Stimulated activated CD8-positive, alpha-beta memory T cell treated with anti-CD3 and anti-CD28 coated beads, Interleukin-7, amount 100 ng/mL, for 4 hours (primary cell): ENCODE data around the gene CNKSR3.
"Not testable (repeated sequence)": the region's sequence is repeated elsewhere in the genome, so short reads cannot be mapped to it uniquely, and the experiment has no call there.

Experiments used
- DNase-seq, 2 donors: peaks; one replicate each; pipeline ENCODE4 v3.0.0-alpha.2; 2020; ENCODE audit warnings: low read depth in 2 of 2

CNKSR3 gene

DNA sequence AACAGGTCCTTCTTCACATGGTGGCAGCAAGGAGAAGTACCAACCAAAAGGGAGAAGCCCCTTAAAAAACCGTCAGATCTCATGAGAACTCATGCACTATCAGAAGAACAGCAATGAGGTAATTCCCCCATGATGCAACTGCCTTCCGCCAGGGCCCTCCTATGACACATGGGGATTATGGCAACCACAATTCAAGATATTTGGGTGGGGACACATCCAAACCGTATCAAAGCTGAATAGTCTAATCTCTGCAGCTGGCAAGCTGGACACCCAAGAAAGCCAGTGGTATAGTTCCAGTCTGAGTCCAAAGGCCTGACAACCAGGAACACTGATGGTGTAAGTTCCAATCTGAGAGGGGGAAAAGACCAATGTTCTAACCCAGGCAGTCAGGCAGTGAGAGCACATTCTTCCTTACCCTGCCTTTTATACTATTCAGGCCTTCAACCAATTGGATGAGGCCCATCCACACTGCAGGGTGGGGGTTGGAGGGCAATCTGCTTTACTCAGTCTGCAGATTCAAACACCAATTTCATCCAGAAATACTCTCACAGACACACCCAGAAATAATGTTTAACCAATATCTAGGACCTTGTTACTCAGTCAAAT lies 17.9 kb upstream of the CNKSR3 start:
- DNase-seq: no peak

DNA sequence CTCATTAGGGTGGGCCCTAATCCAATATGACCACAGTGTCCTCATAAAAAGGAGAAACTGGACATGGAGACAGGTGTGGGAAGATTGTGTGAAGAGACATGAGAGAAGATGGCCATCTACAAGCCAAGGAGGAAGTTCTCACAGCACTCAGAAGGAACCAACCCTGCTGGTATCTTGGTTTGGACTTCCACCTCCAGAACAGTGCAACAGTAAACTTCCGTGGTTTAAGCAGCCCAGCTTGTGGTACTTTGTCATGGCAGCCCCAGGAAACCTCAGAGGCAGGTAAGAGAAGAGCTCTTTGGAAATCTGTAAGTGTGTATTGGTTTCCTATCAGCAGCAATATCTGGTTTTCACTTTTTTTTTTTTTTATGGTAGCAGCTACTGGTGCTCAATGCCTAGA lies 16.5 kb upstream of the CNKSR3 start:
- no peak for DNase-seq

DNA sequence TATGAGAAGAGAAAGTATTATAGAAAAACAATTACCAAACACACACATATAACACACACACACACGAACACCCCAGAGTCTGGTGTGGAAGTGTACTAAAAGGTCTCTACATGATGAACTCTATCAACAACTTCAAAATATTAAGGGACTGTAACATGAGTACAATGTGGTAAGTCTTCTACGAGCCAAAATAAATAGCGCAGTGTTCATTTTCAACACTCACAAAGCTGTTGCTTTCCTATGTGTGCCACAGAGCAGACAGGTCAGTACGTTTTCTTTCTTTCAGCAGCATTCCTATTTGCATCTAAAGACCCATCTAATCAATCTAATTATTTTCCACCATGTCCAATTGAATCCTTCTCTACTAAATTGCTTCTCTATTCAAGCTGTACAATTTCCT lies 12.1 kb upstream of the CNKSR3 start:
- DNase-seq: no peak

DNA sequence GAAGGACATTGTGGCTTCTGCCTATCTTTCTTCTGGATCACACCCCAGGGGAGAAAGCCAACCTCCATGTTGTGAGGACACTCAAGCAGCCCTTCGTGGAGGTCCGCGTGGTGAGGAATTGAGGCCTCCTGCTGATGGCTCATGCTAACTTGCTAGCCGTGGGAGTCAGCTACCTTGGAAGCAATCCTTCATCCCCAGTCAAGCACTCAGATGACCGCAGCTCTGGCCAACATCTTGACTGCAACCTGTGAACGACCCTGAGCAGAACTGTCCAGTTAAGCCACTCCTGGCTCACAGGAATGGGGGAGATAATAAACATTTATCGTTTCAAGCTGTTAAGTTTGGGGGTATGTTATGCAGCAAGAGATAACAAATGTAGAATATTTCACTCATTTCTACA lies 10.9 kb upstream of the CNKSR3 start:
- DNase-seq: no peak

DNA sequence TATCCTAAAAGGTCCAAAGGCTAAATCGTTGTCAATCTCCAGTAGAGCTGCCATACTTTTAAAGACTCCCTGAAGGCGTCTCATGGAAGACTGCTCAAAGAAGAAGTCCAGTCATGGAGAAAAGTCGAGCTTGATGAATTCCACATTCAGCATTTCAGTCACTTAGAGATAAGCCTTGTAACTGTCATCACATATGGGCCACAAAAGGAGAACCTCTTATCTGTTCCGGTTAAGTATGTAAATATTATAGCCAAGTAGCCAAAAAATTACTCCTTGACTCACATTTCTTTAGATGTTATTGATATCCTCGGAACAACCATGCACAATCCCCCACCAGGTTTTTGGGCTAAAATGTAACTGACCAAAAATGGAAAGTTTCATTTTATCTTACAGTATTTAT lies 9.8 kb upstream of the CNKSR3 start:
- no peak for DNase-seq

DNA sequence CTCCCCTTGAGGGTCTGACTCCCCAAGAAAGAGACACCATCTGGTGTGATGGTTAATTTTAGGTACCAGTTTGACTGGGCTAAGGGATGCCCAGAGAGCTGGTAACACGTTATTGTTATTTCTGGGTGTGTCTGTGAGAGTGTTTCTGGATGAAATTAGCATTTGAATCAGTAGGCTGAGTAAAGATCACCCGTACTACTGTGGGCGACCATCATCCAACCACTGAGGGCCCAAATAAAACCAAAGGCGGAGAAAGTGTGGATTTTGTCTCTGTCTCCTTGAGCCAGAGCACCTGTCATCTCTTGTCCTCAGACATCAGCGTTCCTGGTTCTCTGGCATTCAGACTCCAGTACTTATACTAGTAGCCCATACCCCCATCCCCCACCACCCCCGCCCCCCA lies 7.9 kb upstream of the CNKSR3 start:
- DNase-seq: no peak

DNA sequence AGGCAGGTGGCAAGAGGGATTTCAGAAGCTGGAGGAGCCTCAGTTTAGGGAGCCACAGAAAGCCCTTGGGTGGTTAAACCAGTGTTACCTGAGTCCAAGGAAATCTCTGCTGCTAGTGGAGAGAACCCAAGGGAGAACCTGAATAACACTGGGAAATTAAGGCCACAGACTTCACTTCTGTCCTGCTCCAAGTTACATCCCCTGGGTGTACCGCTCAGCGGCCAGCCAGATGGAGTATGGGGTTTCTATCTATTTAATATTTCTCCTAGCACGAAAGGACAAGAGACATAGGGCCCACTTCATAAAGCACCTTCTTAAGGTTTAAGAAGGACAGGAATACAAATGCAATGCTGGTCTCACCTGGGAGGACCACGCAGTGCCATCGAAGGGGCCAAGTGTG lies 5.8 kb upstream of the CNKSR3 start:
- DNase-seq: no peak

DNA sequence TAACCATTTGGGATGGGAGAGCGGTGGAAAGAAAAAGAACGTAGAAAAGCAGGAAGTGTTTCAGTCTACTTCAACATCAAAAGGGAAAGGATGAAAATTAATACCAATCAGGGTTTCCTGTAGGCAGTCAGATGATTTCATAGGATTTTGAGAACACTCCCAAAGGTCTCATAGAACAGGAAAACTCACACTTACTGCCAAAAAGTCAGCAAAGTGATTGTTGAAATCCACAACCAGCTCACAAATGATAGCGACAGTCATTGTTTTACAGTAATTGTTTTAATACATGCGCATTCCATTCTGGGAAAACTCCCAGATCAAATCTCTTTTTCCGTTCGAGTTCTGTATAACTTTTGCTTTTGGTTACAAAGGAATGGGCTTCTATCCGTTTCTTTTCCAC lies 5.3 kb upstream of the CNKSR3 start:
- no peak for DNase-seq

DNA sequence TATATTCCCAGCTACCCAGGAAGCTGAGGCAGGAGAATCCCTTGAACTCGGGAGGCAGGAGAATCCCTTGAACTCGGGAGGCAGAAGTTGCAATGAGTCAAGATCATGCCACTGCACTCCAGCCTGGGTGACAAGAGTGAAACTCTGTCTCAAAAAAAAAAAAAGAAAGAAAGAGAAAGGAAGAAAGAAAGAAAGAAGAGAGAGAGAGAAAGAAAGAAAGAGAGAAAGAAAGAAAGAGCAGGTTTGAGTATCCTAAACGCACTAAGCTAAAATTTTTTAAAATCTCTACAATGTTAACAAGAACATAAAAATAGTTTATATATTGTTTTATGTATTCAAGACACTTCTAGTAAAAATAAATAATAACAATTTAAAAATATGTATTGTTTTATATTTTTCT lies 4.6 kb upstream of the CNKSR3 start:
- DNase-seq: not testable (repeated sequence)

DNA sequence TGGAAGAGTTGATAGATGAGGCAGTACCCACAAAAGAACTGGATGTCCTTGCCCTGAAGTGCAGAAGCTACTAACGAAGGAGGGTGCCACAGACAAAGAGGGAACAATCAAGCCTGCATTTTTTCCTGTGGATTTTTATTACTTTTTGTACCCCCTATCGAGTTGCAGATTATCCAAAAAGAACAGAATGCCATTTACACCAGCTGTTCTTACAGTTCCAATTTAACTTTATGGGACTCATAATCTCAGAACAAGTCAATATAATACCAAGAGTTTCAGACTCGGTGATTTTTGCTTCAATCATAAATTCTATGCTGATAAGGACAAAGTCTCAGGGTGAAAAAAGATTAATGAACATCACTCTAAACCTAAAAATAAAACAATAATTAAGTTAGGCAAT lies 4.0 kb upstream of the CNKSR3 start:
- no peak for DNase-seq

DNA sequence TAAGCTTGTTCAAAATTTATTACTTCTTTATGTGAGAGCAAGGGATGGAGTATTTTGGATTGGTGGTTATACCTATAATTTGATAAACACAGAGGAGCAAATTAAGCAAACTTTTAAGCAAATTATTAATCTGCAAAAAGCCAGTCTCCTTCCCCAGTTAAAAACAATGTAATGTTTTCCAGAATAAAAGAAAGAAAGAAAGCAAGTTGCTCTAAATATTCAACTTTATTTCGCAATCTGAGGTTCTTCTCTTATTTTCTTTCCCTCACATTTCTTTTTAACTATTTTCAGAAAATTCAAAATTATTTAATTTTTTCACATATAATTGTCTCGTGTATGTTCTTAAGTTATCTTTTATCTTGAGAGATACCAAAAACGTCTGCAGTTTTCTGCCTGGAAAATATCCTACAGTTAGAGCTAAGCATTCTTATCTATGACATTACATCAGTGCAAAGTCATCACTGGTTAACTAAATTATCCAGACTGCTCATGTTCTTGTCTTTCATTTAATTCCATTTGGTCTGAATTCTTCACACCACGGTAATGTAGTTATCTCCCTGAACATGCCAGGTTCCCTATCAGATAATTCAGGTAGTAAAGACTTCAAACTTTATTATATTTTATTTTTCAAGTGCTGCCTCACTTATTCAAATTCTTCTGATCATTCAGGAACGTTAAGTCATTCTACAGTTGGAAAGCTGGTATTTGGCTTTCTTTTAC lies 3.3 kb upstream of the CNKSR3 start:
- no peak for DNase-seq

DNA sequence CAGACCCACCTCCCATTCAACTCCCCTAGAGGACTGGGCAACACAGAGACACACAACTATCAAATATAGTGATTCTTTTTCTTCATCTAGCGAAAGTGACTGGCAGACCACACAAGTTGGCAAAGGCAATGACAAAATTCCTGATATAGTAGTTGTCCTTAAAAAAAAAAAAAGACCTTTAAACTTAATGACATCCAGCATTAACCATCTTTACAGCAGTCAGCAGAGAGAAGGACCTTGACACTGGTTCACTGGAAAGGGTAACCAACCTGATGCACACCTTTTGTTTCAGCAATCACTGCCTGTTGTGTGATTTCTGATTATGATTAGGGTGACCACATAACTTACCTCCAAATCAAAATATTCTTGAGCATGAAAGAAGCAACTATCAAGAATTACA lies 1.7 kb upstream of the CNKSR3 start:
- no peak for DNase-seq

DNA sequence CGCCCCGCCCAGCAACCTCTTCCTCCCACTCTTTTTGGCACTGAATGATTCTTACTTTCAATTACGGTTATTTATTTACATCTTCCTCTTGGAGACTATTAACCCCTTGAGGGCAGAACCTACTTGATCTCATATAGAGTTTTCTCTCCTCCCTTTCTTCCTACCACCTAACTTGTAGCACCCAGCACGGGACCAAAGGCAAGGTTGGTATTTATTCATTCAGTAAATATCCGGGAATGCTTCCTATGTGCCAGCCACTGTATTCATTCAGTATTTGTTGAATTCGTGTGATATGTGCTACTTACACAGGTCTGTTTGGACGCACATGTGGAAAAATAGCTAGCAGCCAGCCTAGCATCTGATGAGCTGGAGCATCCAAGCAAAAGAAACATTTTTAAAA lies 1.3 kb upstream of the CNKSR3 start:
- DNase-seq: no peak

DNA sequence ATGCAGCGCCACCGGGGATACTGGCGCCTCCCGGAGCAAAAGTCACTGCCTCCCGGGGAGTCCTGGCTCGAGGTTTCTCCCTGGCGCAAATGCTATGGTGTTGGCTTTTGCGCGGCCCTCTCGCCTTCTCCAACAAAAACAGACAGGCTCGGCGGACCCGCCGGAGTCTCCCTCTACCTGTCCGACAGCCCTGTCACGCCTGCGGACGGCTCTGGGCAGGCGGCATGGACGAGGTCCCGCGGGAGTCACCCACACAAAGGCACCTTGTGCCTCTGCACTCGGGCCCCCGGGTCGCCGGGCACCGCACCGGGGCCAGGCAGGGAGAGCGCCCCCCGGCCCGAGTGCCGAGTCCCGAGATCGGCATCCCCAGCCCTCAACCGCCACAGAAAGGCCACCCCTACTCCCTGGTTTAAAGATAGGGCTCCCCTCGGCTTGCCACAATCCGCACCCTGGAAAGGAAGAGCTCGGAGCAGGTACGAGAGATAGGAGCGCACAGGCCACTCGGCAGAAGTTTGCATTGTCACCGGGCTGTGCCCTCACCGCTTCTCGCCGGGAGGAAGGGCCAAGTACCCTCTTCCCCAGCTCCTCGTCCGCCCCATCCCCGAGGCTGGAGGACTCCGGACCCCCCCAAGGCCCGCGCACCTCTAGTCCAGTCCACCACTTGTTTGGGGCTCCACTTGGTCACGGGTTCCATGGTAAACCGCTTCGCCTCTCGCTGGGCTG lies 903 bp downstream of the CNKSR3 start:
- no peak for DNase-seq

DNA sequence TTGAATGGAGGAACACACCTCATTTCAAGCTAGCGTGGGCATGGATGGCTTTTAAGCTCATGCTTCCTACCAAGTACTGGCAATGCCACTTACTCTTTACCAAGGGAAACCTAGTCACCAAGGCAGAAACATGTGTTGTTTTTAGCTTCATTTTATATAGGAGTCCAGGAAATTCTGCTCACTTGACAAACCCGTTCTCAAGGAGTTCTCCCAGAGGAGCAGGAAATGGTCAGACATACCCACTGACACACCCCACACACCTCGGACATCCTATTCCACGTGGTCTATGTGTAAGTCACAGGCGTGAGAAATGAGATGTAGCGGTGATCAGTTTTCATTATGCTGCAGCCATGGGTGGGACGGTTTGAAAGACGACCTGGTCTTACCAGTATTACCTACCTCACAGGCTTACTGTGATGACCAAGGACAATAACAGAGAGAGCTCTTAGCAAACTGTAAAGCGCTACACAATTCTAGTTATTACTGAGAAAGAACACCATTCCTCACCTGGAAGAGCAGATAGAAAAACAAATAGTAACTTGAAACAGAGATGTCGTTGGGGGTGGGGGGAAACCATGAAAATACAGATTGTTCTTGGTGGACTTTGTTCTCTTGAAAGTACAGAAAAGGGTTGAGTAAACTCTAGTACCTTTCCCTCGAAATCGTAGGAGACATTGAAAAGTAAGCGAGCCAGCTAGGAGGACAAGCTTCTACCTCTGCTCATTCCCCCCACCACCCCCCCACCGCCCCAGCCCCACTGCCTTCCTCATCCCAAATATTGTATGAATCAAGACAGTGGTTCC lies 1.7 kb downstream of the CNKSR3 start:
- DNase-seq: no peak

DNA sequence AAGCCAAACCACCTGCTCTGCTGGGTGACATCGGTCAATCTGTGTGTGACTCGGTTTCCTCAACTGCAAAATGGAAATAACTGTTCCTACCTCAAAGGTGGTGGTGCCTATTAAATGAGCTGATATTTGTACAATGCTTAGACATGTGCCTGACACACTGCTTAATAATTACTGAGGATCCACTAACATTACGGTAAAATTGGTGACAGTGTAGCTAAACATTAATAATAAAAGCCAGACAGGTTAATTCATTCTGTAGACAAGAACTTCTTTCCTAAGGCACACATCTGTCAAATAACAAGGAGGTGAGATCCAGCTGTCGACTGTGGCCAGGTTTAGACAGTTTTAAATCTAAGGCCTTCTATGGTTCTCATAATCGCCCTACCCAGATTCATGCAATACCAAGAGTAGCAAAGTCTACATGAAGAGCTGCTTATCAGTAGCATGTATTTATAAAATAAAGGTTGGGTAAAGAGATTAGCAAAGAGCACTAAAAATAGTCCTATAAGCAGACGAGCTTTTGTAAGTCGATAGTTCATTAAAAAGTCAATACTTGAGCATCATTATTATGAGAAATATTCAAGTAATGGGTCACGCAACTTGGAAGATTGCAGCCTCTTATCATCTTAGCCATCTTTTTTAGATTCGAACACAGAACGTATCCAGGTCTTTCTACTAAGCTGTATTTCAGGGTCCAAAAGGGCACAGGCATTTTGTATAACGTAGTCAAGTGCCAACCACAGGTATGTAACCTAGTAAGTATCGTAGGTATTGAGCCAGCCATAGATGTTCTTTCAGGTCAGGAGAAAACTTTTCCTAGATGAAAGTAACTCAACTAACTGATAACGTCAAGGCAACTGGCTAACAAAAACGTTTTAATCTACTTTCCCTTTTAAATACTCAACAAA lies 3.2 kb downstream of the CNKSR3 start:
- DNase-seq: no peak

DNA sequence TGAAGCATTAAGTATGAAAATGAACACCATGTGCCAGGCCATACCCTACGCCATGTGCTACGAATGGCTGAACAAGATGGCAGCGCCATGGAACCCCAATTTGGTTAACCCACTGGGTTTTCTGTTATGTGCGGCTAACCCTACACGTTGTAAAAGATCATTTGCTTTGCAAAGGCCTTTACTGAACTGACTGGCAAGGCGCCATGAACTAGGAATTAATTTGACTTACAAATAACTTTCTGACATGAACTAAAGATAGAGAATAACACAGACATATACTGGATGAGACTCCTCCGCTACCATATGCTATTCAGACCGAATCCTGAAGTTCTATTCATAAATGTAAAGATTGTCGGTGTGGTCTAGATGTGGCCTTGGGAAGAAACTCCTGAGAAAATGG lies 3.9 kb downstream of the CNKSR3 start:
- no peak for DNase-seq

DNA sequence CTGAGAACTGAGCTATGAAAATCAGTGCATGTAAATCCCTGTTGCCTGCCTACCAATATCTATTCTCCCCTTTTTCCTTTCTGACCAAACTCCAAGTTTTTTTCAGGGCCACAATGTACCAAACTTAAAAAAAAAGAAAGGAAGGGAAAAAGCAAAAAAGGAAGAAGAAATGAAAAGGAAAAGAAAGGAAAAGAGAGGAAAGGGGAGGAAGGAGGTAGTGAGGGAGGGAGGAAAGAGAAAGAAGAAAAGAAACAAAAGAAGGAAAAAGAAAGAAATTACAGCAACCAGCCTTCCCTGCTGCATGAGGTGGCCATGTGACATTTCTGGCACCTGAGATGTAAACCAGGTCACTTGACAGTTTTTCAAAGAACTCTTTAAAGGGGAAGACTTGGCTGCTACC lies 4.4 kb downstream of the CNKSR3 start:
- no peak for DNase-seq

DNA sequence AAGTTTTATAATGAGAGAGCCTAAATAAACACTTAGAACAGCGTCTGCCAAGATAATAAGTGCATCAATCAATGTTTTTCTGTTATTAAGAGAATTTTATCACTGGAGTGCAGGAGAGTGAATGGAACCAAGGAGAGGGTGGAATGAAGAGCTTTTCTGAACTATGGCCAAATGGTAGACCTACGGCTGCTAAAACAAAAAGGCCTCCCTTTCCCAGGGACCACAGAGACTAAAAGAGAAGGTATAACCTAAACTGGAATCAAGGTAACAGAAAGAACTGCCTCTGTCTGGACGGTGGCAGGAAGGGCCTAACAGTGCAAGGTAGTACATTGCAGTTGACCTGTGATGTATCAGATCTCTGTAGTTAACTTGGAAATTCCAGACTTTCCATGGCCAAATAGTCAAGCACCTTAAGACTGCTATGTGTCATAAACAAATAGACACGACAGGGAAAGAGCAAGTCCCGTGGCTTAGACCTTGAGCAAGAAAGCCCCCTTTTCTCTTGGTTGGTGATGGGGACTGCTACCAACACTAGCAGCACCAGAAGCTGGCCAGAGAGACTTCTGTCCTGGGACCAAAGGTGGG lies 5.5 kb downstream of the CNKSR3 start:
- DNase-seq: no peak

DNA sequence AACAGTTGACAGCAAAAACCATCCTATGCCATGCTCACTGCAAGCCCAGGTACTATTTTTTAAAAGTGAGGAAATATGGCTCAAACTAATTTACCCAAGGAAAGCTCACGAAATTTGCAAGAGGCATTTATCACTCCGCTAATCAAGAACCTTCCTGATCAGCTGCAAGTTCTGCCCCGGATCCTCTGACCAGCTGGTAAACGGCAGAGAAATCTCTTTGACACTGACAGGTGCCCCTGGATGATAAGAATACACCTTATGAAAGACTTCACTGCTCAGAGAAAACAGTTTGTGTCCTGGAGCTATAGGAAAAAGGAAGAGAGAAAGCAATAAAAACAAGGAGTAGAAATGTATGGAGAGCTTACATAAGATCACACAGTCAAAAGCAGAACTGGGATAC lies 6.4 kb downstream of the CNKSR3 start:
- DNase-seq: no peak

DNA sequence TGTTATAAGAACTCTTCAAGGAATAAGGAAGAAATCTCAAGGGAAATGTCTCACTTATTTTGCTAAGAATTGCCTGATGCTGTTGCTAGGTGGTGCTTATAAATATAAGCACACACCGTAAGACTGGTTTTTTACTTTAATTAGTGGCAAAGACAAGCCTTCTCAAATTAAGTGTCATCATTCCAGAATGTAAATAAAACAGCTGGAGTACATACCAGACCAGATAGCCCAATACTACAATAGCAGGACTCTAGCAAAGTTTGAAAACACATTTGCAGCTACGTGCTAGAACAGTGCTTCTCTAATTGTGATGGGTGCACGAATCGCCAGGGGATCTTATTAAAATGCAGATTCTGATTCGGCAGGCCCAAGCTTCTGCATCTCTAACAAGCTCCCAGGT lies 6.8 kb downstream of the CNKSR3 start:
- no peak for DNase-seq
